GM19351 (cell line): ENCODE measurements around the gene ST13.
"Not testable (repeated sequence)": the region's sequence is repeated elsewhere in the genome, so short reads cannot be mapped to it uniquely, and the experiment has no call there.

Experiments used
- ATAC-seq: cut with Tn5 transposase; IDR thresholded peaks from one replicate; pipeline ENCODE4 v1.9.1; 2021; ENCODE audit warnings: mild to moderate bottlenecking, moderate library complexity; ENCODE audit not compliant: unreplicated experiment

ST13 gene

GRCh38 chr22:40789131-40789530, 67.3 kb downstream of the ST13 start:
- ATAC-seq = no peak

DNA sequence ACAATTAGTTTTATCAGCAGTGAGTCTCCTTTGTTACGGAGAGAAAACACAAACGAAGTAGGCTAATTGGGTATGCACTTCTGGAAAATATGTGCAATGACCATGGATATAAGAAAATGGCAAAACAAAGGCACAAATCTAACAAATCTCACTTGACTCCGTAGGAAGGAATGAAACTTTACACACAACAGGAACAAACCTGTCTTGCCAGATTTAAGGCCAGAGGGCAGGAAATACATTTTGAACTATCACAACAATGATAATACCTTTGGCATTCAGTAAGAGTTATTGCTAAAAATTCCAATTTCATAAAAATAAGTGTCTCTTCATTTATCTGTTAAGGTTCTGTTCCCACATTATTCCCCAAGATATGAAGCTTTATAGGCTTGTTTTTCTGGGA, 73.9 kb downstream of the ST13 start:
- no peak for ATAC-seq

GRCh38 chr22:40781749-40782148, 74.7 kb downstream of the ST13 start:
- not testable (repeated sequence) for ATAC-seq
